Kidney (tissue), 14 donors: ENCODE results near the gene DUSP22. TPM values are rescaled to one million over a fixed set of nuclear protein-coding genes. Genes with fewer than 3 reads are reported as not detected.

ENCODE experiments used
- DNase-seq, 5 donors: peaks; one replicate each; pipeline ENCODE4 v3.0.0-alpha.2; 2013 to 2020
- FAIRE-seq: peaks from 2 replicates; lab custom pipeline; 2012; peaks lifted over from hg19 to GRCh38; lab: Jason Lieb, UNC
- H3K27ac ChIP-seq, 2 donors: one replicate each; pipeline ENCODE4 v1.7.0; 2013; ENCODE audit warnings: low read depth in 2 of 2, low read length in 2 of 2, inconsistent platforms in 1 of 2
- H3K27me3 ChIP-seq: one replicate; pipeline ENCODE4 v1.7.1; 2013; ENCODE audit warnings: low read length, inconsistent platforms; ENCODE audit not compliant: control insufficient read depth, insufficient read depth
- H3K36me3 ChIP-seq, 3 donors: one replicate each; pipeline versions ENCODE4 v1.7.0 to v1.7.1; 2013; ENCODE audit warnings: low read length in 3 of 3, control low read depth in 1 of 3, inconsistent platforms in 1 of 3; ENCODE audit not compliant: insufficient read depth in 3 of 3, control insufficient read depth in 2 of 3
- H3K4me1 ChIP-seq, 3 donors: one replicate each; pipeline versions ENCODE4 v1.7.0 to v1.7.1; 2013; ENCODE audit warnings: low read length in 3 of 3, inconsistent platforms in 1 of 3, low read depth in 1 of 3; ENCODE audit not compliant: control insufficient read depth in 2 of 3, insufficient read depth in 2 of 3
- H3K4me3 ChIP-seq, 3 donors: one replicate each; pipeline versions ENCODE4 v1.7.0 to v1.8.1; 2013; ENCODE audit warnings: low read length in 3 of 3, control low read depth in 1 of 3, inconsistent platforms in 1 of 3
- H3K9ac ChIP-seq, 3 donors: one replicate each; pipeline versions ENCODE4 v1.7.0 to v1.7.1; 2013; ENCODE audit warnings: low read length in 3 of 3, control low read depth in 1 of 3, inconsistent platforms in 1 of 3
- H3K9me3 ChIP-seq, 3 donors: one replicate each; pipeline versions ENCODE4 v1.7.0 to v1.7.1; 2013; ENCODE audit warnings: low read length in 3 of 3, control low read depth in 1 of 3, inconsistent platforms in 1 of 3; ENCODE audit not compliant: control insufficient read depth in 2 of 3, insufficient read depth in 1 of 3
- CTCF ChIP-seq: IDR thresholded peaks from 3 replicates; pipeline ENCODE4 v1.5.1; 2012; ENCODE audit warnings: mild to moderate bottlenecking, moderate library complexity, borderline replicate concordance; ENCODE audit not compliant: insufficient read depth; ENCODE audit errors: extremely low read depth
- intact Hi-C: fragments of 100-400 bp; cut with DNase I; formaldehyde crosslinking; loops from one replicate; pipeline ENCODE4 v1.11.1; 2022
- polyA plus RNA-seq: library from polyadenylated mRNA; stranded (reverse); fragments of 350-450 nt; fragmentation: Illumina TruSeq; extraction: RNeasy Lipid Tissue Mini Kit (QIAGEN cat#74804); gene quantifications from one replicate; pipeline ENCODE4 v1.2.3, GENCODE V29; 2014; ENCODE audit warnings: low read depth, low replicate concordance; ENCODE audit not compliant: insufficient read depth
- total RNA-seq: library from RNA; stranded (reverse); fragmentation: NEBNext Ultra II Directional; extraction: Animal tissue kit (Norgen Biotek cat#: 25700); gene quantifications from one replicate; pipeline ENCODE4 v1.2.1, GENCODE V29; 2021
- donor health status: control.
- donor health status: control.
- donor health status: control.
- donor health status: control.
- donor health status: control.
- donor health status: DM: yes; HTN: yes; CAD: no.
- donor health status: Normal renal cell carcinoma (clear cell type).

Gene DUSP22
- total and polyA plus RNA-seq, 2 donors from 2014 or later = 24.0 to 60.7 TPM

- H3K9me3 ChIP-seq = peaks cover 0 to 3% (median 1%) of the 10 kb centered on the region in 3 donors
- TF ChIP-seq CTCF = no peak
- H3K4me1 ChIP-seq = no peaks in the 10 kb centered on the region
- no peaks in the 10 kb centered on the region for H3K27me3 ChIP-seq
- H3K27ac ChIP-seq = no peak overlapping the region
- H3K4me3 ChIP-seq = no peak overlapping the region
- no peak overlapping the region for H3K9ac ChIP-seq
- FAIRE-seq (no peak), DNase-seq (no peak)
- intact Hi-C loops = no loop called here
- no peaks in the 10 kb centered on the region for H3K36me3 ChIP-seq
These were observed 66.6 kb downstream of the DUSP22 start for GRCh38 chr6:358847-359246.

GRCh38 chr6:359261-360035 lies 67.2 kb downstream of the DUSP22 start:
- TF ChIP-seq CTCF = no peak
- Histone ChIP-seq H3K4me3 (no peak overlapping the region), H3K9ac (no peak overlapping the region), H3K4me1 (no peaks in the 10 kb centered on the region), H3K36me3 (no peaks in the 10 kb centered on the region), H3K9me3 (peaks cover 0 to 4% (median 3%) of the 10 kb centered on the region in 3 donors), H3K27ac (no peak overlapping the region), H3K27me3 (no peaks in the 10 kb centered on the region)
- DNase-seq (peak in 1 of 5 donors; percentile 77), FAIRE-seq (no peak)
- intact Hi-C loops = no loop called here

GRCh38 chr6:360349-360748 lies 68.1 kb downstream of the DUSP22 start:
- peaks cover 0 to 4% (median 3%) of the 10 kb centered on the region in 3 donors for H3K9me3 ChIP-seq
- FAIRE-seq = no peak

More at GRCh38 chr6:360349-360748, 68.1 kb downstream of the DUSP22 start:
- intact Hi-C loops = no loop called here
- no peak for TF ChIP-seq CTCF
- Histone ChIP-seq H3K27ac (no peak overlapping the region), H3K9ac (no peak overlapping the region), H3K4me3 (no peak overlapping the region), H3K27me3 (no peaks in the 10 kb centered on the region), H3K36me3 (no peaks in the 10 kb centered on the region), H3K4me1 (no peaks in the 10 kb centered on the region)
- peak in 1 of 5 donors; percentile 17 for DNase-seq
